AG10803 (cell line): ENCODE results near the gene BMAL1.
A peak's percentile ranks its signal among the peaks of the same experiment; 100 is the strongest.

Experiments
- DNase-seq: peaks from one replicate; pipeline ENCODE4 v3.0.0; 2010; ENCODE audit warnings: low read depth
- H3K4me3 ChIP-seq: 2 replicates; pipeline ENCODE4 v1.5.1; 2011; ENCODE audit warnings: mild to moderate bottlenecking, low read length, control low read depth
- CTCF ChIP-seq: conservative IDR thresholded peaks from 2 replicates; pipeline ENCODE4 v1.5.1; 2011; ENCODE audit warnings: mild to moderate bottlenecking, low read length, control low read depth, inconsistent platforms

The BMAL1 gene

DNA sequence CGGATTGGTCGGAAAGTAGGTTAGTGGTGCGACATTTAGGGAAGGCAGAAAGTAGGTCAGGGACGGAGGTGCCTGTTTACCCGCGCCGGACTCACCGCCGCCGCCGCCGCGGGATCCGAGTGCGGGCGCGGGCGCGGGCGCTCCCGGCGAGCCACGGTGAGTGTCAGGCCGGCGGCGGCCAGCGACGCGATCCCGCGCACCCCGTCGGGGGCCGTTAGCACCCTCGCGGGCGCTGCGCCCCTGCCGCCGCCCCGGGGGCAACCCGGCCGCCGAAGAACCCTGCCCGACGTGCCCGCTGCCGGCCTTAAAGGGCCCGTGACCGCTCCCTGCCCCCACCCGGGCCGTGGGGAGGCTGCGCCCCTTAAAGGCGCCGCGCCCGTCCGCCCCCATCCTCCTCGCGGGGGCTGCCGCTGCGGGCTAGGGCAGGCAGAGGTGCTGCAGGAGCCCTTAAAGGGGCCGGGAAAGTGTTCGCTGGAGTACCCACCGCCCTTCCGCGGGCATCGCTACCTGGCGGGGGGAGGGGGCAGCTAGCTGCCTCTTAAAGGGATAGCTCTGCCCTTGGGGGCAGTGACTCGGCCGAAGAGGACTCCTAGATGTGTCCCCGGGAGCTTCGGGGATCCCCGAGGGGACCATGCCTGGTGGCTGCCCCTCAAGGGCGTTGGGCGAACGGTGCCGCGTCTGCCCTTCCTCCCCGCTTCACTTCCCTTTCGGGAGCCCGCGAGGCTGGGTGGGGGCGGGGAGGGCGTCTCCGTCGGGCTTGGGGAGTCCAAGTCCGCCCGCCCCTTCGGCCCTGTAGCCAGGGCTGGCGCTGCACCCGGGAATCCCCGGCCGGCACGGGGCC is at the start of gene BMAL1:
TSS of gene BMAL1 (plus strand) at position 23 of the 841 bp plus-strand sequence. CDS start 76,519 bp downstream, outside the sequence.
- no peak for DNase-seq
- no peak for TF ChIP-seq CTCF

GRCh38 chr11:13228572-13228971 is 49.0 kb upstream of the BMAL1 start:
- H3K4me3 ChIP-seq = no peak overlapping the region
- no peak for DNase-seq
- TF ChIP-seq CTCF = no peak

More for the DNA sequence above, at the start of gene BMAL1:
- H3K4me3 ChIP-seq = peak within 1 kb of the TSS; percentile 87

DNA sequence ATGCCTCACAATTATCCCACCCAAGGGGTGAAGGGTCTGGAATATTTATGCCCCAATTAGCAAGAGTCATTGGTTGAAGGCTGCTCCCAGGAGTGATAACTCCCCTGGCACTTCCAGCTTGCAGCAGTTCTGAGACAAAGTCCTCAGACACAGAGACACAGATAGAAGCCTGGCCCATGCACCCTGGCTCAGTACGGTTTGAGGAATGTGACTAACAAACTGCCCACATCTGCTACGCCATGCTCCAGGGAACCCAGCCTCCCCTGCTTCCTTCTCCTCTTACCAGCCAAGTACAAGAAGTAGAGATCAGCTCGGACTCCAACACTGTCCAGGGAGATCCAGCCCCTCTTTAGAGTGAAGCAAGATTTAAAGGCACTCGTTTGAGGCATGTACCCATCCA is 48.5 kb upstream of the BMAL1 start:
- no peak overlapping the region for H3K4me3 ChIP-seq
- no peak for TF ChIP-seq CTCF
- DNase-seq = peak; percentile 62

GRCh38 chr11:13229711-13230318 is 47.8 kb upstream of the BMAL1 start:
- TF ChIP-seq CTCF = no peak
- DNase-seq = peak; percentile 58

GRCh38 chr11:13233173-13233745 is 44.3 kb upstream of the BMAL1 start:
- TF ChIP-seq CTCF = no peak
- DNase-seq = no peak
- H3K4me3 ChIP-seq = no peak overlapping the region

More at GRCh38 chr11:13229711-13230318, 47.8 kb upstream of the BMAL1 start:
- no peak overlapping the region for H3K4me3 ChIP-seq

- no peak for DNase-seq
- no peak overlapping the region for H3K4me3 ChIP-seq
- TF ChIP-seq CTCF = no peak
These were observed 41.7 kb upstream of the BMAL1 start for GRCh38 chr11:13235895-13236294.
